ENCODE data around the gene BDKRB1.

DNA sequence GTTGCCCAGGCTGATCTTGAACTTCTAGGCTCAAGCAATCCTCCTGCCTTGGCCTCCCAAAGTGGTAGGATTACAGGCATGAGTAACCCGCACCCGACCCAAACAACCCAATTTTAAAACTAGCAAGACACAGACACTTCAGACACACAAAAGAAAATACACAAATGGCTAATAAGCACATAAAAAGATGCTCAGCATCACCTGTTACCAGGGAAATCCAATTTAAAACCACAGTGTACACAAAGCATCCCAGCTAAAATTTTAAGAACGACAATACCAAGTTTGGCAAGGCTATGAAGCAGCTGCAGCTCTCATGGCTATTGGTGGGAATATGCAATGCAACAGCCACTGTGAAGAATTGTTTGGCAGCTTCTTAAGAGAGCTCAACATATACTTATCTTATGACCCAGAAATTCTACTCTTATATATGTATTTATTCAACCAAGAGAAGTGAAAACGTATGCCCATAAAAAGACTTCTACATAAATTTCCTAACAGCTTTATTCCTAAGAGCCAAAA, 42.0 kb downstream of the BDKRB1 start:
- TF ChIP-seq, protein P1, sequence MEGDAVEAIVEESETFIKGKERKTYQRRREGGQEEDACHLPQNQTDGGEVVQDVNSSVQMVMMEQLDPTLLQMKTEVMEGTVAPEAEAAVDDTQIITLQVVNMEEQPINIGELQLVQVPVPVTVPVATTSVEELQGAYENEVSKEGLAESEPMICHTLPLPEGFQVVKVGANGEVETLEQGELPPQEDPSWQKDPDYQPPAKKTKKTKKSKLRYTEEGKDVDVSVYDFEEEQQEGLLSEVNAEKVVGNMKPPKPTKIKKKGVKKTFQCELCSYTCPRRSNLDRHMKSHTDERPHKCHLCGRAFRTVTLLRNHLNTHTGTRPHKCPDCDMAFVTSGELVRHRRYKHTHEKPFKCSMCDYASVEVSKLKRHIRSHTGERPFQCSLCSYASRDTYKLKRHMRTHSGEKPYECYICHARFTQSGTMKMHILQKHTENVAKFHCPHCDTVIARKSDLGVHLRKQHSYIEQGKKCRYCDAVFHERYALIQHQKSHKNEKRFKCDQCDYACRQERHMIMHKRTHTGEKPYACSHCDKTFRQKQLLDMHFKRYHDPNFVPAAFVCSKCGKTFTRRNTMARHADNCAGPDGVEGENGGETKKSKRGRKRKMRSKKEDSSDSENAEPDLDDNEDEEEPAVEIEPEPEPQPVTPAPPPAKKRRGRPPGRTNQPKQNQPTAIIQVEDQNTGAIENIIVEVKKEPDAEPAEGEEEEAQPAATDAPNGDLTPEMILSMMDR (IDR thresholded peaks at IDR 0.05): no peak
- no peak for TF ChIP-seq POLR2A (IDR thresholded peaks at IDR 0.05)
